ENCODE data around the gene ANKRD45. TPM values are rescaled to one million over a fixed set of nuclear protein-coding genes. Genes with fewer than 3 reads are reported as not detected.
"Not testable (repeated sequence)": the region's sequence is repeated elsewhere in the genome, so short reads cannot be mapped to it uniquely, and the experiment has no call there.

The ANKRD45 gene
- 0.63 TPM for total RNA-seq
- 0.32 TPM for polyA plus RNA-seq

GRCh38 chr1:173669491-173669941, at the start of gene ANKRD45:
TSS of gene ANKRD45 (minus strand) at chr1:173669851. CDS start at chr1:173659418, 10,433 bp downstream.
- no peaks in the 10 kb centered on the region for H3K4me1 ChIP-seq (ENCODE audit: insufficient read depth)
- WGBS: 1% methylated on average over 33 of the region's 33 CpGs
- peak; percentile 21 for DNase-seq (ENCODE audit: extremely low spot score)
- H3K36me3 ChIP-seq (ENCODE audit: insufficient read depth): no peaks in the 10 kb centered on the region
- H3K27ac ChIP-seq (ENCODE audit: low read depth): no peak within 1 kb of the TSS
- peak within 1 kb of the TSS; percentile 45 for H3K4me3 ChIP-seq (ENCODE audit: low read depth, low read length)

GRCh38 chr1:173717238-173717637, 47.6 kb upstream of the ANKRD45 start:
- H3K4me3 ChIP-seq (ENCODE audit: low read depth, low read length): no peak overlapping the region
- WGBS: 83% methylated on average over 2 of the region's 2 CpGs
- no peak for DNase-seq (ENCODE audit: extremely low spot score)

GRCh38 chr1:173715538-173715844, 45.8 kb upstream of the ANKRD45 start:
- H3K27ac ChIP-seq (ENCODE audit: low read depth): peak overlapping the region; percentile 83
- H3K36me3 ChIP-seq (ENCODE audit: insufficient read depth): no peaks in the 10 kb centered on the region
- H3K4me3 ChIP-seq (ENCODE audit: low read depth, low read length): peak overlapping the region; percentile 85
- no peaks in the 10 kb centered on the region for H3K4me1 ChIP-seq (ENCODE audit: insufficient read depth)
- WGBS: under 1% methylated on average over 8 of the region's 8 CpGs
- no peak for DNase-seq (ENCODE audit: extremely low spot score)

More at GRCh38 chr1:173717238-173717637, 47.6 kb upstream of the ANKRD45 start:
- Histone ChIP-seq H3K36me3 (ENCODE audit: insufficient read depth) (no peaks in the 10 kb centered on the region), H3K4me1 (ENCODE audit: insufficient read depth) (no peaks in the 10 kb centered on the region), H3K27ac (ENCODE audit: low read depth) (no peak overlapping the region)

- under 1% methylated on average over 43 of the region's 43 CpGs for WGBS
- Histone ChIP-seq H3K4me1 (ENCODE audit: insufficient read depth) (no peaks in the 10 kb centered on the region), H3K4me3 (ENCODE audit: low read depth, low read length) (peak within 1 kb of the TSS; percentile 85), H3K27ac (ENCODE audit: low read depth) (peak within 1 kb of the TSS; percentile 83), H3K36me3 (ENCODE audit: insufficient read depth) (no peaks in the 10 kb centered on the region)
- peak; percentile 67 for DNase-seq (ENCODE audit: extremely low spot score)
Observed at GRCh38 chr1:173714759-173715537, 45.3 kb upstream of the ANKRD45 start, which contains the start of gene KLHL20. TSS of gene KLHL20 (plus strand) at chr1:173714981. CDS start at chr1:173716044, 1,063 bp downstream.

- Histone ChIP-seq H3K36me3 (ENCODE audit: insufficient read depth) (no peaks in the 10 kb centered on the region), H3K4me3 (ENCODE audit: low read depth, low read length) (peak overlapping the region; percentile 85), H3K4me1 (ENCODE audit: insufficient read depth) (no peaks in the 10 kb centered on the region), H3K27ac (ENCODE audit: low read depth) (no peak overlapping the region)
- WGBS: 57% methylated on average over 3 of the region's 3 CpGs
- no peak for DNase-seq (ENCODE audit: extremely low spot score)
Observed at GRCh38 chr1:173714441-173714758, 44.7 kb upstream of the ANKRD45 start.

- H3K4me3 ChIP-seq (ENCODE audit: low read depth, low read length): no peak overlapping the region
- no peaks in the 10 kb centered on the region for H3K36me3 ChIP-seq (ENCODE audit: insufficient read depth)
- H3K4me1 ChIP-seq (ENCODE audit: insufficient read depth): no peaks in the 10 kb centered on the region
- no peak for DNase-seq (ENCODE audit: extremely low spot score)
- H3K27ac ChIP-seq (ENCODE audit: low read depth): no peak overlapping the region
- 73% methylated on average over 2 of the region's 2 CpGs for WGBS
Observed at GRCh38 chr1:173708787-173709186, 39.1 kb upstream of the ANKRD45 start.

GRCh38 chr1:173705117-173705516, 35.5 kb upstream of the ANKRD45 start:
- 75% methylated on average over 5 of the region's 5 CpGs for WGBS
- Histone ChIP-seq H3K4me3 (ENCODE audit: low read depth, low read length) (no peak overlapping the region), H3K27ac (ENCODE audit: low read depth) (no peak overlapping the region), H3K36me3 (ENCODE audit: insufficient read depth) (no peaks in the 10 kb centered on the region), H3K4me1 (ENCODE audit: insufficient read depth) (no peaks in the 10 kb centered on the region)
- no peak for DNase-seq (ENCODE audit: extremely low spot score)

GRCh38 chr1:173702736-173703135, 33.1 kb upstream of the ANKRD45 start:
- 95% methylated on average over 1 of the region's 1 CpG for WGBS
- Histone ChIP-seq H3K36me3 (ENCODE audit: insufficient read depth) (no peaks in the 10 kb centered on the region), H3K4me1 (ENCODE audit: insufficient read depth) (no peaks in the 10 kb centered on the region), H3K27ac (ENCODE audit: low read depth) (no peak overlapping the region), H3K4me3 (ENCODE audit: low read depth, low read length) (no peak overlapping the region)
- no peak for DNase-seq (ENCODE audit: extremely low spot score)

GRCh38 chr1:173701299-173701698, 31.6 kb upstream of the ANKRD45 start:
- 93% methylated on average over 6 of the region's 6 CpGs for WGBS
- H3K36me3 ChIP-seq (ENCODE audit: insufficient read depth); H3K4me1 ChIP-seq (ENCODE audit: insufficient read depth); DNase-seq (ENCODE audit: extremely low spot score); H3K4me3 ChIP-seq (ENCODE audit: low read depth, low read length); H3K27ac ChIP-seq (ENCODE audit: low read depth): not testable (repeated sequence)

- Histone ChIP-seq H3K36me3 (ENCODE audit: insufficient read depth) (no peaks in the 10 kb centered on the region), H3K4me1 (ENCODE audit: insufficient read depth) (no peaks in the 10 kb centered on the region), H3K4me3 (ENCODE audit: low read depth, low read length) (no peak overlapping the region), H3K27ac (ENCODE audit: low read depth) (no peak overlapping the region)
- no peak for DNase-seq (ENCODE audit: extremely low spot score)
Observed at GRCh38 chr1:173693238-173693637, 23.6 kb upstream of the ANKRD45 start.

GRCh38 chr1:173688300-173688699, 18.6 kb upstream of the ANKRD45 start:
- Histone ChIP-seq H3K36me3 (ENCODE audit: insufficient read depth) (no peaks in the 10 kb centered on the region), H3K4me1 (ENCODE audit: insufficient read depth) (no peaks in the 10 kb centered on the region), H3K4me3 (ENCODE audit: low read depth, low read length) (no peak overlapping the region), H3K27ac (ENCODE audit: low read depth) (no peak overlapping the region)
- 80% methylated on average over 2 of the region's 2 CpGs for WGBS
- DNase-seq (ENCODE audit: extremely low spot score): no peak

GRCh38 chr1:173685121-173685520, 15.5 kb upstream of the ANKRD45 start:
- H3K4me3 ChIP-seq (ENCODE audit: low read depth, low read length); H3K27ac ChIP-seq (ENCODE audit: low read depth); H3K36me3 ChIP-seq (ENCODE audit: insufficient read depth); H3K4me1 ChIP-seq (ENCODE audit: insufficient read depth); DNase-seq (ENCODE audit: extremely low spot score): not testable (repeated sequence)
- 68% methylated on average over 3 of the region's 3 CpGs for WGBS

- 84% methylated on average over 4 of the region's 4 CpGs for WGBS
- not testable (repeated sequence) for DNase-seq (ENCODE audit: extremely low spot score); H3K4me1 ChIP-seq (ENCODE audit: insufficient read depth); H3K4me3 ChIP-seq (ENCODE audit: low read depth, low read length); H3K27ac ChIP-seq (ENCODE audit: low read depth); H3K36me3 ChIP-seq (ENCODE audit: insufficient read depth)
Observed at GRCh38 chr1:173683838-173684237, 14.2 kb upstream of the ANKRD45 start.

GRCh38 chr1:173682184-173682583, 12.5 kb upstream of the ANKRD45 start:
- H3K4me3 ChIP-seq (ENCODE audit: low read depth, low read length): no peak overlapping the region
- DNase-seq (ENCODE audit: extremely low spot score): no peak
- no peak overlapping the region for H3K27ac ChIP-seq (ENCODE audit: low read depth)
- no peaks in the 10 kb centered on the region for H3K4me1 ChIP-seq (ENCODE audit: insufficient read depth)
- no peaks in the 10 kb centered on the region for H3K36me3 ChIP-seq (ENCODE audit: insufficient read depth)
